ENCODE results near the gene RAB20. TPM values are rescaled to one million over a fixed set of nuclear protein-coding genes. Genes with fewer than 3 reads are reported as not detected.
A peak's percentile ranks its signal among the peaks of the same experiment; 100 is the strongest.
"Not testable (repeated sequence)": the region's sequence is repeated elsewhere in the genome, so short reads cannot be mapped to it uniquely, and the experiment has no call there.

RAB20 gene
- total RNA-seq, result 1 to 10 TPM; 8.8 to 9.9 TPM

GRCh38 chr13:110561344-110562035 lies at the start of gene RAB20:
TSS of gene RAB20 (minus strand) at chr13:110561722. CDS start at chr13:110561519, 203 bp downstream.
- POLR2A ChIA-PET, result interaction anchor here (1.0 to 1.4 kb wide), 3 partner anchors 9 to 151 kb away, joined by 3 to 5 read pairs (median 3); partner anchors contain the start of gene NAXD
- Mint-ChIP-seq H3K27me3 (peaks cover 25% of the 10 kb centered on the region), H3K4me1 (peaks cover 27% of the 10 kb centered on the region), H3K9me3 (no peaks in the 10 kb centered on the region), H3K36me3 (peaks cover 12% of the 10 kb centered on the region), H3K27ac (peak within 1 kb of the TSS; percentile 91), H3K4me3 (peak within 1 kb of the TSS; percentile 99)
- ATAC-seq (ENCODE audit: low read depth) (peak; percentile 73), DNase-seq (peak; percentile 67)

GRCh38 chr13:110610955-110611595 lies 49.6 kb upstream of the RAB20 start:
- POLR2A ChIA-PET, result interaction anchor here (0.7 kb wide), 1 partner anchor 18 kb away, joined by 3 read pairs; no protein-coding TSS in a partner anchor
- H3K27ac Mint-ChIP-seq, result no peak overlapping the region
- DNase-seq, result no peak
- H3K4me3 Mint-ChIP-seq, result no peak overlapping the region
- no peaks in the 10 kb centered on the region for H3K9me3 Mint-ChIP-seq
- ATAC-seq (ENCODE audit: low read depth), result no peak
- H3K36me3 Mint-ChIP-seq, result no peaks in the 10 kb centered on the region
- H3K4me1 Mint-ChIP-seq, result peaks cover 2% of the 10 kb centered on the region
- H3K27me3 Mint-ChIP-seq, result peaks cover 2% of the 10 kb centered on the region

- Mint-ChIP-seq H3K27ac (no peak overlapping the region), H3K36me3 (no peaks in the 10 kb centered on the region), H3K4me3 (no peak overlapping the region), H3K4me1 (no peaks in the 10 kb centered on the region), H3K9me3 (no peaks in the 10 kb centered on the region), H3K27me3 (peaks cover 3% of the 10 kb centered on the region)
- POLR2A ChIA-PET, result no interaction called here
- no peak for DNase-seq
- ATAC-seq (ENCODE audit: low read depth), result no peak
Observed at GRCh38 chr13:110607675-110608224, 46.2 kb upstream of the RAB20 start.

- H3K36me3 Mint-ChIP-seq; ATAC-seq (ENCODE audit: low read depth); H3K4me3 Mint-ChIP-seq; H3K27ac Mint-ChIP-seq; DNase-seq; H3K9me3 Mint-ChIP-seq; POLR2A ChIA-PET; H3K4me1 Mint-ChIP-seq; H3K27me3 Mint-ChIP-seq: not testable (repeated sequence)
Observed at GRCh38 chr13:110606281-110606680, 44.8 kb upstream of the RAB20 start.

- ATAC-seq (ENCODE audit: low read depth), result no peak
- Mint-ChIP-seq H3K27ac (no peak overlapping the region), H3K4me3 (no peak overlapping the region), H3K27me3 (peaks cover 8% of the 10 kb centered on the region), H3K36me3 (no peaks in the 10 kb centered on the region), H3K4me1 (no peaks in the 10 kb centered on the region), H3K9me3 (no peaks in the 10 kb centered on the region)
- POLR2A ChIA-PET, result no interaction called here
- no peak for DNase-seq
Observed at GRCh38 chr13:110605132-110605531, 43.6 kb upstream of the RAB20 start.

GRCh38 chr13:110600980-110601379 lies 39.5 kb upstream of the RAB20 start:
- Mint-ChIP-seq H3K4me3 (no peak overlapping the region), H3K27ac (no peak overlapping the region), H3K9me3 (no peaks in the 10 kb centered on the region), H3K4me1 (no peaks in the 10 kb centered on the region), H3K36me3 (no peaks in the 10 kb centered on the region), H3K27me3 (peaks cover 6% of the 10 kb centered on the region)
- POLR2A ChIA-PET, result no interaction called here
- ATAC-seq (ENCODE audit: low read depth), result no peak
- DNase-seq, result no peak

- H3K4me3 Mint-ChIP-seq, result no peak overlapping the region
- H3K4me1 Mint-ChIP-seq, result no peaks in the 10 kb centered on the region
- H3K9me3 Mint-ChIP-seq, result no peaks in the 10 kb centered on the region
- no peak for DNase-seq
- no peaks in the 10 kb centered on the region for H3K36me3 Mint-ChIP-seq
- POLR2A ChIA-PET, result no interaction called here
- H3K27me3 Mint-ChIP-seq, result peaks cover 6% of the 10 kb centered on the region
- no peak for ATAC-seq (ENCODE audit: low read depth)
- H3K27ac Mint-ChIP-seq, result no peak overlapping the region
Observed at GRCh38 chr13:110600261-110600819, 38.8 kb upstream of the RAB20 start.

GRCh38 chr13:110597041-110597689 lies 35.6 kb upstream of the RAB20 start:
- H3K4me3 Mint-ChIP-seq, result no peak overlapping the region
- POLR2A ChIA-PET, result no interaction called here
- DNase-seq, result no peak
- H3K4me1 Mint-ChIP-seq, result peaks cover 3% of the 10 kb centered on the region
- no peaks in the 10 kb centered on the region for H3K36me3 Mint-ChIP-seq
- ATAC-seq (ENCODE audit: low read depth), result no peak
- peaks cover 9% of the 10 kb centered on the region for H3K27me3 Mint-ChIP-seq
- no peak overlapping the region for H3K27ac Mint-ChIP-seq
- H3K9me3 Mint-ChIP-seq, result no peaks in the 10 kb centered on the region

GRCh38 chr13:110593430-110594130 lies 32.1 kb upstream of the RAB20 start:
- no peak overlapping the region for H3K27ac Mint-ChIP-seq
- no peak overlapping the region for H3K4me3 Mint-ChIP-seq
- DNase-seq (no peak), ATAC-seq (ENCODE audit: low read depth) (peak; percentile 58)
- H3K36me3 Mint-ChIP-seq, result no peaks in the 10 kb centered on the region
- POLR2A ChIA-PET, result interaction anchor here (0.9 kb wide), 1 partner anchor 17 kb away, joined by 3 read pairs; no protein-coding TSS in a partner anchor
- peaks cover 19% of the 10 kb centered on the region for H3K27me3 Mint-ChIP-seq
- no peaks in the 10 kb centered on the region for H3K9me3 Mint-ChIP-seq
- H3K4me1 Mint-ChIP-seq, result peaks cover 3% of the 10 kb centered on the region

GRCh38 chr13:110592665-110593064 lies 31.1 kb upstream of the RAB20 start:
- H3K27me3 Mint-ChIP-seq, result peaks cover 19% of the 10 kb centered on the region
- no peaks in the 10 kb centered on the region for H3K36me3 Mint-ChIP-seq
- POLR2A ChIA-PET, result no interaction called here
- H3K4me3 Mint-ChIP-seq, result no peak overlapping the region
- peaks cover 3% of the 10 kb centered on the region for H3K4me1 Mint-ChIP-seq
- ATAC-seq (ENCODE audit: low read depth) (no peak), DNase-seq (no peak)
- no peak overlapping the region for H3K27ac Mint-ChIP-seq
- H3K9me3 Mint-ChIP-seq, result no peaks in the 10 kb centered on the region

GRCh38 chr13:110590577-110590976 lies 29.1 kb upstream of the RAB20 start:
- DNase-seq (no peak), ATAC-seq (ENCODE audit: low read depth) (no peak)
- Mint-ChIP-seq H3K36me3 (no peaks in the 10 kb centered on the region), H3K27ac (no peak overlapping the region), H3K4me1 (peaks cover 3% of the 10 kb centered on the region), H3K27me3 (peaks cover 19% of the 10 kb centered on the region), H3K4me3 (no peak overlapping the region), H3K9me3 (no peaks in the 10 kb centered on the region)
- POLR2A ChIA-PET, result no interaction called here

- Mint-ChIP-seq H3K4me1 (peaks cover 3% of the 10 kb centered on the region), H3K27ac (no peak overlapping the region), H3K9me3 (no peaks in the 10 kb centered on the region), H3K4me3 (no peak overlapping the region), H3K27me3 (peaks cover 19% of the 10 kb centered on the region), H3K36me3 (no peaks in the 10 kb centered on the region)
- DNase-seq (no peak), ATAC-seq (ENCODE audit: low read depth) (no peak)
- POLR2A ChIA-PET, result no interaction called here
Observed at GRCh38 chr13:110589793-110590390, 28.4 kb upstream of the RAB20 start.

Measured in activated naive CD8-positive, alpha-beta T cell treated with anti-CD3 and anti-CD28 coated beads, Interleukin-2, amount 10 ng/mL, durations not matched to agents 7 days and 5 days (primary cell).